Hepatocyte (in vitro differentiated cells): ENCODE results near the gene ADAM8. TPM values are rescaled to one million over a fixed set of nuclear protein-coding genes. Genes with fewer than 3 reads are reported as not detected.

Source experiments
- DNase-seq: peaks from one replicate; pipeline ENCODE4 v3.0.0-alpha.2; 2016; ENCODE audit warnings: low spot score
- H2AFZ ChIP-seq: fragments of 200-600 bp; sonication (generic); 2 replicates; pipeline ENCODE4 v1.6.0; 2016; ENCODE audit warnings: antibody characterized with exemption, mild to moderate bottlenecking
- H3K27ac ChIP-seq: fragments of 200-600 bp; sonication (generic); 2 replicates; pipeline ENCODE4 v1.5.1; 2016; ENCODE audit warnings: mild to moderate bottlenecking
- H3K27me3 ChIP-seq: fragments of 200-600 bp; sonication (generic); 2 replicates; pipeline ENCODE4 v1.6.1; 2016
- H3K36me3 ChIP-seq: fragments of 200-600 bp; sonication (generic); replicated peaks from 2 replicates; pipeline ENCODE4 v1.5.1; 2016; ENCODE audit warnings: low read depth; ENCODE audit not compliant: insufficient read depth
- H3K4me1 ChIP-seq: fragments of 200-600 bp; sonication (generic); 2 replicates; pipeline ENCODE4 v1.5.1; 2016; ENCODE audit warnings: mild to moderate bottlenecking, moderate library complexity; ENCODE audit not compliant: insufficient read depth
- H3K4me2 ChIP-seq: fragments of 200-600 bp; sonication (generic); 2 replicates; pipeline ENCODE4 v1.6.0; 2016
- H3K4me3 ChIP-seq: fragments of 200-600 bp; sonication (generic); 2 replicates; pipeline ENCODE4 v1.5.1; 2016; ENCODE audit warnings: mild to moderate bottlenecking
- H3K79me2 ChIP-seq: fragments of 200-600 bp; sonication (generic); 2 replicates; pipeline ENCODE4 v1.6.0; 2017; ENCODE audit warnings: mild to moderate bottlenecking
- H3K9me2 ChIP-seq: fragments of 200-600 bp; sonication (generic); replicated peaks from 2 replicates; pipeline ENCODE4 v1.6.0; 2017; ENCODE audit warnings: mild to moderate bottlenecking; ENCODE audit not compliant: insufficient read depth
- H3K9me3 ChIP-seq: fragments of 200-600 bp; sonication (generic); 2 replicates; pipeline ENCODE4 v1.5.1; 2016; ENCODE audit warnings: low read depth, mild to moderate bottlenecking
- H4K20me1 ChIP-seq: fragments of 200-600 bp; sonication (generic); 2 replicates; pipeline ENCODE4 v1.6.0; 2016; ENCODE audit warnings: mild to moderate bottlenecking; ENCODE audit not compliant: insufficient read depth, poor library complexity, severe bottlenecking
- CTCF ChIP-seq: fragments of 200-600 bp; sonication (generic); IDR thresholded peaks from 2 replicates; pipeline ENCODE4 v1.5.1; 2016; ENCODE audit warnings: antibody characterized with exemption, mild to moderate bottlenecking; ENCODE audit not compliant: poor library complexity
- EZH2 ChIP-seq: fragments of 200-600 bp; sonication (generic); IDR thresholded peaks from 2 replicates; pipeline ENCODE4 v1.6.1; 2016; ENCODE audit warnings: antibody characterized with exemption, mild to moderate bottlenecking, borderline replicate concordance
- EZH2phosphoT487 ChIP-seq: fragments of 200-600 bp; sonication (generic); IDR thresholded peaks from one replicate; pipeline ENCODE4 v1.6.1; 2018; ENCODE audit warnings: antibody characterized with exemption, mild to moderate bottlenecking, low read depth, moderate library complexity; ENCODE audit not compliant: unreplicated experiment, severe bottlenecking
- WGBS: methylation state at CpG from one replicate; pipeline ENCODE4 v1.1.6; 2016; ENCODE audit warnings: low lambda C conversion rate; ENCODE audit errors: missing lambda C conversion rate; 5-methylcytosine and 5-hydroxymethylcytosine counted together
- polyA plus RNA-seq: library from polyadenylated mRNA; unstranded; fragments of >200 nt; fragmentation: Nextera tagmentation; extraction: Ambion mirVana; gene quantifications from 2 replicates; pipeline ENCODE4 v1.2.1, GENCODE V29; 2016
- total RNA-seq: library from RNA; depleted of rRNA; stranded (reverse); fragments of >200 nt; gene quantifications from 2 replicates; pipeline ENCODE4 v1.2.3, GENCODE V29; 2014

ADAM8 gene
- total and polyA plus RNA-seq, 2 experiments from 2014 or later, result 1.9 to 3.0 TPM

DNA sequence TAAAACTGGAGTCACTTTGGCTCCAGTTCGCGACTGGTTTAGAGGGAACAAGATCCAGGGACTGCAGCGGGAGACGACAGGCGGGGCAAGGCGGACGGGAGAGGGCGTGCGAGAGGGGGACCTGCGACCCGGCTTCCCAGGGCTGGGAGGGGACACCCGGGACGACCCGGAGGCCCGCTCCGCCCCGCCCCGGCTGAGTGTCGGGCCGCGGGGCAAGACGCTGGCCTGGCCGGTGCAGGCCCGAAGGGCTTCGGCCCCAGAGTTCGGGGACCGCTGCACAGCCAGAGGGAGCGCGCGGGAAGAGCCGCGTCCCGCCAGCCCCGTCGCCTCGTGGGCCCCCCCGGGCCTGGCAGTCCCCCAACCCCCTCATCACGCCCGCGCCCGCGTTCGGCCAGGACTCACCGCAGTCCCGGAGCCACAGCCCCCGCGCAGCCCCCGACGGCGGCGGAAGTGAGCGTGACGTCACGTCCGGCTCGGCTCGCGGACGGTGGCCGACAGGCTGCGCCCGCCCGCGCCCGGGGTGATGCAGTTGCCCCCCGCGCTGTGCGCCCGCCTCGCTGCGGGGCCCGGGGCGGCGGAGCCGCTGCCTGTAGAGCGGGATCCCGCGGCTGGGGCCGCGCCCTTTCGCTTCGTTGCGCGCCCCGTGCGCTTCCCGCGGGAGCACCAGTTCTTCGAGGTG lies 31.9 kb upstream of the ADAM8 start, which contains the start of the genes TUBGCP2 and ZNF511:
TSS of gene TUBGCP2 (minus strand) at position 452 of the 679 bp plus-strand sequence. CDS start 5,931 bp downstream, outside the sequence.
TSS of gene ZNF511 (plus strand) at position 494 of the 679 bp plus-strand sequence. CDS start at position 524, 30 bp downstream.
- Histone ChIP-seq H3K9me2 (no peaks in the 10 kb centered on the region), H3K27me3 (no peaks in the 10 kb centered on the region), H3K9me3 (no peaks in the 10 kb centered on the region), H3K4me1 (peaks cover 7% of the 10 kb centered on the region), H4K20me1 (peaks cover 41% of the 10 kb centered on the region), H3K27ac (peak within 1 kb of the TSS; percentile 100), H3K36me3 (no peaks in the 10 kb centered on the region), H3K4me2 (peak within 1 kb of the TSS; percentile 95), H3K4me3 (peak within 1 kb of the TSS; percentile 100), H2AFZ (peak within 1 kb of the TSS; percentile 97), H3K79me2 (peaks cover 48% of the 10 kb centered on the region)
- WGBS, result 2% methylated on average over 53 of the region's 89 CpGs
- peak; percentile 94 for DNase-seq
- TF ChIP-seq EZH2phosphoT487 (no peak), CTCF (peak; percentile 20)

DNA sequence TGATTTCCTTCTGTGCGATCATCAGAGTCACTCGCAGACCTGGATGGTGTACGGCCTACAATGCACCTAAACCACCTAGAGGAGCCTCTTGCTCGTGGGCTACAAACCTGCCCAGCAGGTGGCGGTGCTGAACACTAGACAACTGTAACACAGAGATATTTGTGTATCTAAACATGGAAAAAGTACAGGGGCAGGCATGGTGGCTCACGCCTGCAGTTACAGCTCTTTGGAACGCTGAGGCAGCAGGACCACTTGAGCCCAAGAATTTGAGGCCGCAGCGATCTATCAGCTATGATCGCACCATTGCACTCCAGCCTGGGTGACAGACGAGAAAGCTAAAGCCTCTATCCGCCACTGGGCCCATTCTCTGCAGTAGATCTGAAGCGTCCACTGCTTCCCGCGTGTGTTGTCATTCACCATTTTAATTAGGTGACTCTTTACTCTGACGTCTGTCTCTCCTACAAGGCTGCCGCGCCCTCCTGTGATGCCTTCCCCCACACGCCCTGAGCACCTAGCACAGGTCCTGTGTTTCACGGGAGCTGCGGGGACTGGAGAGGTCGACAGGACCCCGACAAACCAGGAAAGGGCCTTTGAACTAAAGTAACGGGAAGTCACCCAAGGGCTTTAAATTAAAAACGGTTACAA lies 31.2 kb upstream of the ADAM8 start:
- DNase-seq, result peak; percentile 91
- H2AFZ ChIP-seq, result peak overlapping the region; percentile 97
- H3K36me3 ChIP-seq, result no peaks in the 10 kb centered on the region
- peaks cover 55% of the 10 kb centered on the region for H3K79me2 ChIP-seq
- H3K4me3 ChIP-seq, result peak overlapping the region; percentile 100
- no peaks in the 10 kb centered on the region for H3K27me3 ChIP-seq
- H3K4me2 ChIP-seq, result peak overlapping the region; percentile 95
- no peaks in the 10 kb centered on the region for H3K9me2 ChIP-seq
- TF ChIP-seq EZH2phosphoT487 (no peak), CTCF (peak; percentile 76), EZH2 (no peak)
- peaks cover 46% of the 10 kb centered on the region for H4K20me1 ChIP-seq
- H3K9me3 ChIP-seq, result no peaks in the 10 kb centered on the region
- peaks cover 7% of the 10 kb centered on the region for H3K4me1 ChIP-seq
- peak overlapping the region; percentile 100 for H3K27ac ChIP-seq
- WGBS, result 10% methylated on average over 25 of the region's 25 CpGs

DNA sequence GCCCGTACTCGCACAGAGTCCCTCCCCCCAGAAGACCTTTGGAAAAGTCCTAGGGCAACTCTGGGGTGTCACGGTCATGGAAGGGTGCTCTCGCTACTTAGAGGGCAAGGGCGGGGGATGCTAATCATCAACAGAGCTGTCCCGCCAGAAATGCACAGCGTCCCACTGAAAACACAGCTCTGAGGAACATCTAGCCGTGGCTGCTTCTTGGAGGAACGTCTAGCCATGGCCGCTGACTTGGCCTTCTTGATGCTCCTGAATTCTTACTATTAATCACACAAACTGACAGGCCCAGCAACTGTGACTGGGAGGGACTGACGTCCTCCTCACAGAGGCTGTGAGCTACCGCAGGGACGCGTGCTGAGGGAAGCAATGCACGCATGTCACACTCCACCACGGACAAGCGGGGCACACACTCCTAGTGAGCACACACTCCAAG lies 30.3 kb upstream of the ADAM8 start:
- no peak for TF ChIP-seq CTCF
- TF ChIP-seq EZH2phosphoT487, result no peak
- no peak for TF ChIP-seq EZH2
- H3K9me2 ChIP-seq, result no peaks in the 10 kb centered on the region
- no peak overlapping the region for H3K27ac ChIP-seq
- peaks cover 52% of the 10 kb centered on the region for H4K20me1 ChIP-seq
- H3K9me3 ChIP-seq, result no peaks in the 10 kb centered on the region
- H3K36me3 ChIP-seq, result no peaks in the 10 kb centered on the region
- H3K4me2 ChIP-seq, result peak overlapping the region; percentile 95
- H3K4me1 ChIP-seq, result peaks cover 7% of the 10 kb centered on the region
- no peak for DNase-seq
- peaks cover 64% of the 10 kb centered on the region for H3K79me2 ChIP-seq
- no peak overlapping the region for H3K4me3 ChIP-seq
- H3K27me3 ChIP-seq, result no peaks in the 10 kb centered on the region
- WGBS, result 96% methylated on average over 17 of the region's 17 CpGs
- H2AFZ ChIP-seq, result no peak overlapping the region
